GM10847 (cell line): ENCODE data around the gene MAK.

Experiments used
- POLR2A ChIP-seq: IDR thresholded peaks from 2 replicates; pipeline ENCODE4 v1.6.1; 2011; ENCODE audit not compliant: insufficient read length; ENCODE audit errors: extremely low read depth

The MAK gene

GRCh38 chr6:10742251-10742650, 96.1 kb downstream of the MAK start:
- TF ChIP-seq POLR2A: no peak

- no peak for TF ChIP-seq POLR2A
Measured at GRCh38 chr6:10740061-10740460, 98.3 kb downstream of the MAK start.

GRCh38 chr6:10736731-10737130, 101.6 kb downstream of the MAK start:
- TF ChIP-seq POLR2A: no peak

GRCh38 chr6:10733863-10734262, 104.5 kb downstream of the MAK start:
- no peak for TF ChIP-seq POLR2A

GRCh38 chr6:10733151-10733715, 105.1 kb downstream of the MAK start:
- TF ChIP-seq POLR2A: no peak

- TF ChIP-seq POLR2A: no peak
Measured at GRCh38 chr6:10730254-10730653, 108.1 kb downstream of the MAK start.

GRCh38 chr6:10725716-10726115, 112.6 kb downstream of the MAK start:
- TF ChIP-seq POLR2A: no peak

- TF ChIP-seq POLR2A: no peak
Measured at GRCh38 chr6:10725044-10725443, 113.3 kb downstream of the MAK start.

GRCh38 chr6:10723567-10723881, 114.8 kb downstream of the MAK start:
- TF ChIP-seq POLR2A: no peak

GRCh38 chr6:10722820-10723566, 115.3 kb downstream of the MAK start, which contains the start of gene TMEM14C:
TSS of gene TMEM14C (plus strand) at chr6:10723070. CDS start at chr6:10724614, 1,544 bp downstream.
- TF ChIP-seq POLR2A: peak; percentile 91

GRCh38 chr6:10722570-10722819, 115.8 kb downstream of the MAK start:
- TF ChIP-seq POLR2A: no peak

GRCh38 chr6:10721850-10722569, 116.3 kb downstream of the MAK start:
- no peak for TF ChIP-seq POLR2A

- TF ChIP-seq POLR2A: peak; percentile 43
Measured at GRCh38 chr6:10720265-10720959, 117.9 kb downstream of the MAK start.

- no peak for TF ChIP-seq POLR2A
Measured at GRCh38 chr6:10719964-10720264, 118.4 kb downstream of the MAK start.

- no peak for TF ChIP-seq POLR2A
Measured at GRCh38 chr6:10719296-10719963, 118.9 kb downstream of the MAK start.

- no peak for TF ChIP-seq POLR2A
Measured at GRCh38 chr6:10713962-10714361, 124.4 kb downstream of the MAK start.
